Keratinocyte (primary cell): ENCODE data around the gene STRA6. TPM values are rescaled to one million over a fixed set of nuclear protein-coding genes. Genes with fewer than 3 reads are reported as not detected.

Source experiments
- DNase-seq: peaks from one replicate; pipeline ENCODE4 v3.0.0-alpha.2; 2011; ENCODE audit warnings: low read depth, missing footprints, low spot score
- FAIRE-seq: peaks from 2 replicates; lab custom pipeline; 2011; peaks lifted over from hg19 to GRCh38; lab: Jason Lieb, UNC
- H2AFZ ChIP-seq: 2 replicates; pipeline ENCODE4 v1.6.0; 2012; ENCODE audit warnings: low read length, control low read depth, inconsistent platforms; ENCODE audit not compliant: control insufficient read depth
- H3K27ac ChIP-seq: 2 replicates; pipeline ENCODE4 v1.5.1; 2011; ENCODE audit warnings: low read length; ENCODE audit not compliant: control insufficient read depth, insufficient read depth
- H3K27me3 ChIP-seq: 3 replicates; pipeline ENCODE4 v1.6.0; 2011; ENCODE audit warnings: low read length; ENCODE audit not compliant: control insufficient read depth, insufficient read depth; ENCODE audit errors: extremely low read depth
- H3K36me3 ChIP-seq, 2 experiments: 2 replicates in 1 of 2; 3 replicates in 1 of 2; pipeline ENCODE4 v1.5.1; 2011; ENCODE audit warnings: low read length in 2 of 2, mild to moderate bottlenecking in 1 of 2; ENCODE audit not compliant: control insufficient read depth in 2 of 2, insufficient read depth in 2 of 2; ENCODE audit errors: extremely low read depth in 1 of 2
- H3K4me1 ChIP-seq: 3 replicates; pipeline ENCODE4 v1.5.1; 2011; ENCODE audit warnings: low read length; ENCODE audit not compliant: control insufficient read depth, insufficient read depth; ENCODE audit errors: extremely low read depth
- H3K4me2 ChIP-seq: 3 replicates; pipeline ENCODE4 v1.6.0; 2011; ENCODE audit warnings: low read depth, low read length; ENCODE audit not compliant: control insufficient read depth, insufficient read depth; ENCODE audit errors: extremely low read depth
- H3K4me3 ChIP-seq, 3 experiments: fragments of 200-600 bp in 1 of 3; sonication (generic) in 1 of 3; 2 replicates in 2 of 3; 3 replicates in 1 of 3; pipeline ENCODE4 v1.5.1; 2011 to 2016; ENCODE audit warnings: low read length in 3 of 3, mild to moderate bottlenecking in 3 of 3, control low read depth in 2 of 3, inconsistent platforms in 1 of 3, low read depth in 1 of 3, mixed read lengths in 1 of 3, mixed run types in 1 of 3, moderate library complexity in 1 of 3; ENCODE audit not compliant: control insufficient read depth in 2 of 3, insufficient read depth in 2 of 3; ENCODE audit errors: extremely low read depth in 1 of 3
- H3K79me2 ChIP-seq: 2 replicates; pipeline ENCODE4 v1.6.0; 2012; ENCODE audit warnings: low read length; ENCODE audit not compliant: control insufficient read depth, insufficient read depth
- H3K9ac ChIP-seq: 3 replicates; pipeline ENCODE4 v1.6.0; 2011; ENCODE audit warnings: low read length; ENCODE audit not compliant: control insufficient read depth, insufficient read depth; ENCODE audit errors: extremely low read depth
- H3K9me1 ChIP-seq: 3 replicates; pipeline ENCODE4 v1.6.0; 2011; ENCODE audit warnings: low read length; ENCODE audit not compliant: control insufficient read depth, insufficient read depth; ENCODE audit errors: extremely low read depth
- H3K9me3 ChIP-seq: 2 replicates; pipeline ENCODE4 v1.5.1; 2012; ENCODE audit warnings: low read depth, low read length; ENCODE audit not compliant: control insufficient read depth
- H4K20me1 ChIP-seq: 3 replicates; pipeline ENCODE4 v1.6.0; 2011; ENCODE audit warnings: low read length; ENCODE audit not compliant: control insufficient read depth, insufficient read depth; ENCODE audit errors: extremely low read depth
- CTCF ChIP-seq, 3 experiments: IDR thresholded peaks in 1 of 3; conservative IDR thresholded peaks in 1 of 3; optimal IDR thresholded peaks in 1 of 3; 2 replicates in 2 of 3; 3 replicates in 1 of 3; pipeline versions ENCODE3 to v1.5.1; 2011; ENCODE audit warnings: low read length in 3 of 3, mild to moderate bottlenecking in 3 of 3, moderate library complexity in 2 of 3, control low read depth in 1 of 3, inconsistent platforms in 1 of 3; ENCODE audit not compliant: insufficient read depth in 2 of 3; ENCODE audit errors: extremely low read depth in 1 of 3
- EZH2 ChIP-seq: IDR thresholded peaks from one replicate; pipeline ENCODE4 v1.6.1; 2012; ENCODE audit warnings: inconsistent platforms, mild to moderate bottlenecking, low read length, moderate library complexity
- dilution Hi-C: fragments of 300-500 bp; cut with MboI; formaldehyde crosslinking; loops from one replicate; pipeline ENCODE4 v1.7.0; 2020; ENCODE audit warnings: low sequenced_read_pairs; ENCODE audit not compliant: extremely low pct_ligation_motif_present
- polyA plus RNA-seq, 5 experiments: library from polyadenylated mRNA; depleted of rRNA in 3 of 5; stranded (reverse) in 3 of 5; stranded (forward) in 1 of 5; unstranded in 1 of 5; fragments of >200 nt; gene quantifications; 1 replicate in 1 of 5; 2 replicates in 3 of 5; 3 replicates in 1 of 5; pipeline versions ENCODE4 v1.2.1 to v1.2.3, GENCODE V29; 2011 to 2012; ENCODE audit warnings: missing spikeins in 2 of 5, low read depth in 1 of 5, low replicate concordance in 1 of 5

The STRA6 gene
- polyA plus RNA-seq, 1 donor (not counting 4 experiments of a cell fraction or from before 2014, with no cell fraction given), result not detected

- H3K79me2 ChIP-seq, result no peaks in the 10 kb centered on the region
- dilution Hi-C loops, result no loop called here
- H3K4me2 ChIP-seq, result no peak overlapping the region
- H3K27me3 ChIP-seq, result peaks cover 11% of the 10 kb centered on the region
- no peaks in the 10 kb centered on the region for H3K36me3 ChIP-seq
- no peaks in the 10 kb centered on the region for H4K20me1 ChIP-seq
- no peak overlapping the region for H3K27ac ChIP-seq
- peaks cover 24% of the 10 kb centered on the region for H3K4me1 ChIP-seq
- H3K9ac ChIP-seq, result no peak overlapping the region
- peaks cover 4% of the 10 kb centered on the region for H3K9me1 ChIP-seq
- DNase-seq (no peak), FAIRE-seq (no peak)
- TF ChIP-seq EZH2 (no peak), CTCF (optimal IDR thresholded peaks at IDR 0.05 in 1 of 3, IDR thresholded peaks at IDR 0.05 in 1 of 3, conservative IDR thresholded peaks at IDR 0.05 in 1 of 3; ENCODE audit: extremely low read depth in 1 of 3, insufficient read depth in 2 of 3, low read length in 3 of 3) (no peak)
- H3K9me3 ChIP-seq, result no peaks in the 10 kb centered on the region
- H3K4me3 ChIP-seq, result no peak overlapping the region
- no peak overlapping the region for H2AFZ ChIP-seq
Measured at GRCh38 chr15:74191798-74192197, 10.8 kb downstream of the STRA6 start.

GRCh38 chr15:74188216-74188615 is 14.4 kb downstream of the STRA6 start:
- H3K36me3 ChIP-seq, result no peaks in the 10 kb centered on the region
- H3K27ac ChIP-seq, result no peak overlapping the region
- H3K4me3 ChIP-seq, result no peak overlapping the region
- dilution Hi-C loops, result no loop called here
- H3K79me2 ChIP-seq, result no peaks in the 10 kb centered on the region
- H3K9me3 ChIP-seq, result no peaks in the 10 kb centered on the region
- H4K20me1 ChIP-seq, result no peaks in the 10 kb centered on the region
- no peak overlapping the region for H3K4me2 ChIP-seq
- no peak for FAIRE-seq
- no peak overlapping the region for H3K9ac ChIP-seq
- DNase-seq, result no peak
- TF ChIP-seq EZH2 (no peak), CTCF (optimal IDR thresholded peaks at IDR 0.05 in 1 of 3, IDR thresholded peaks at IDR 0.05 in 1 of 3, conservative IDR thresholded peaks at IDR 0.05 in 1 of 3; ENCODE audit: extremely low read depth in 1 of 3, insufficient read depth in 2 of 3, low read length in 3 of 3) (no peak)
- H2AFZ ChIP-seq, result no peak overlapping the region
- no peaks in the 10 kb centered on the region for H3K9me1 ChIP-seq
- peaks cover 11% of the 10 kb centered on the region for H3K27me3 ChIP-seq
- peaks cover 11% of the 10 kb centered on the region for H3K4me1 ChIP-seq
